ENCODE results near the gene ADCY5. TPM values are rescaled to one million over a fixed set of nuclear protein-coding genes. Genes with fewer than 3 reads are reported as not detected.
A peak's percentile ranks its signal among the peaks of the same experiment; 100 is the strongest.

ADCY5 gene
- polyA plus RNA-seq, 3 donors: not detected

- TF ChIP-seq CTCF (IDR thresholded peaks at IDR 0.05): no peak
- H3K36me3 ChIP-seq (replicated peaks in 1 of 2; ENCODE audit: control insufficient read depth in 1 of 2, insufficient read depth in 2 of 2, low read length in 2 of 2): no peaks in the 10 kb centered on the region
- H3K9ac ChIP-seq (ENCODE audit: insufficient read depth, low read length, poor library complexity, severe bottlenecking): no peak overlapping the region
- H4K20me1 ChIP-seq (ENCODE audit: insufficient read depth, low read length): no peaks in the 10 kb centered on the region
- Mint-ChIP-seq H3K4me1 (no peaks in the 10 kb centered on the region), H3K4me3 (no peak overlapping the region), H3K27me3 (ENCODE audit: low read depth in 3 of 3) (peaks cover 7 to 17% (median 16%) of the 10 kb centered on the region in 3 donors), H3K9me3 (peaks cover 0 to 5% (median 2%) of the 10 kb centered on the region in 7 donors), H3K36me3 (no peaks in the 10 kb centered on the region), H3K27ac (peak overlapping the region in 1 of 7 donors; percentile 30)
- H2AFZ ChIP-seq (ENCODE audit: insufficient read depth, low read depth, low read length, poor library complexity, severe bottlenecking): no peak overlapping the region
- H3K9me3 ChIP-seq (replicated peaks in 1 of 2; ENCODE audit: control insufficient read depth in 1 of 2, insufficient read depth in 1 of 2, low read length in 2 of 2): no peaks in the 10 kb centered on the region
- H3K4me1 ChIP-seq (ENCODE audit: control insufficient read depth in 1 of 2, insufficient read depth in 2 of 2, low read length in 2 of 2): no peaks in the 10 kb centered on the region
- no peak overlapping the region for H3K4me2 ChIP-seq (replicated peaks; ENCODE audit: extremely low read depth, low read length, poor library complexity, severe bottlenecking)
- 50% methylated on average over 1 of the region's 3 CpGs for WGBS (ENCODE audit: insufficient coverage)
- no peak overlapping the region for H3K27ac ChIP-seq (ENCODE audit: low read depth in 1 of 2, low read length in 2 of 2)
- H3K79me2 ChIP-seq (ENCODE audit: insufficient read depth, low read length): no peaks in the 10 kb centered on the region
- H3K4me3 ChIP-seq (replicated peaks in 1 of 3; ENCODE audit: low read depth in 2 of 3, low read length in 3 of 3): no peak overlapping the region
- DNase-seq: no peak
- intact Hi-C loops (cut with micrococcal nuclease): no loop called here
- H3K27me3 ChIP-seq (ENCODE audit: control insufficient read depth in 2 of 2, insufficient read depth in 2 of 2, low read length in 2 of 2): peaks cover 0 to 3% of the 10 kb centered on the region in 2 donors
These were observed 91.6 kb downstream of the ADCY5 start for GRCh38 chr3:123357275-123357674.

GRCh38 chr3:123353850-123354233 lies 95.0 kb downstream of the ADCY5 start:
- no peak overlapping the region for H3K27ac Mint-ChIP-seq
- Histone ChIP-seq H4K20me1 (ENCODE audit: insufficient read depth, low read length) (no peaks in the 10 kb centered on the region), H3K9me3 (replicated peaks in 1 of 2; ENCODE audit: control insufficient read depth in 1 of 2, insufficient read depth in 1 of 2, low read length in 2 of 2) (no peaks in the 10 kb centered on the region), H3K9ac (ENCODE audit: insufficient read depth, low read length, poor library complexity, severe bottlenecking) (no peak overlapping the region), H3K27me3 (ENCODE audit: control insufficient read depth in 2 of 2, insufficient read depth in 2 of 2, low read length in 2 of 2) (no peaks in the 10 kb centered on the region), H3K4me2 (replicated peaks; ENCODE audit: extremely low read depth, low read length, poor library complexity, severe bottlenecking) (no peak overlapping the region), H3K79me2 (ENCODE audit: insufficient read depth, low read length) (no peaks in the 10 kb centered on the region), H3K4me3 (replicated peaks in 1 of 3; ENCODE audit: low read depth in 2 of 3, low read length in 3 of 3) (no peak overlapping the region), H3K4me1 (ENCODE audit: control insufficient read depth in 1 of 2, insufficient read depth in 2 of 2, low read length in 2 of 2) (no peaks in the 10 kb centered on the region), H3K36me3 (replicated peaks in 1 of 2; ENCODE audit: control insufficient read depth in 1 of 2, insufficient read depth in 2 of 2, low read length in 2 of 2) (no peaks in the 10 kb centered on the region), H3K27ac (ENCODE audit: low read depth in 1 of 2, low read length in 2 of 2) (no peak overlapping the region), H2AFZ (ENCODE audit: insufficient read depth, low read depth, low read length, poor library complexity, severe bottlenecking) (no peak overlapping the region)
- WGBS (ENCODE audit: insufficient coverage): 90% methylated on average over 1 of the region's 3 CpGs
- DNase-seq: no peak
- peaks cover 7% of the 10 kb centered on the region in 3 donors for H3K27me3 Mint-ChIP-seq (ENCODE audit: low read depth in 3 of 3)
- H3K4me3 Mint-ChIP-seq: no peak overlapping the region
- intact Hi-C loops (cut with micrococcal nuclease): no loop called here
- no peaks in the 10 kb centered on the region for H3K36me3 Mint-ChIP-seq
- no peak for TF ChIP-seq CTCF (IDR thresholded peaks at IDR 0.05)
- no peaks in the 10 kb centered on the region for H3K4me1 Mint-ChIP-seq
- peaks cover 0 to 5% (median 2%) of the 10 kb centered on the region in 7 donors for H3K9me3 Mint-ChIP-seq

Measured in CD14-positive monocyte (primary cell).